Lower lobe of right lung (tissue), 2 donors: ENCODE results near the gene PALM. TPM values are rescaled to one million over a fixed set of nuclear protein-coding genes. Genes with fewer than 3 reads are reported as not detected.

Experiments used
- ATAC-seq, 2 donors: fragments of 200-7000 bp; cut with Tn5 transposase; one replicate each; pipeline ENCODE4 v1.9.1; 2020 to 2022; ENCODE audit warnings: mild to moderate bottlenecking in 2 of 2, moderate library complexity in 2 of 2
- DNase-seq: peaks from one replicate; pipeline ENCODE4 v3.0.0-alpha.2; 2020
- H3K27ac ChIP-seq: fragments of 200-600 bp; one replicate; pipeline ENCODE4 v1.8.0; 2022
- H3K27me3 ChIP-seq: fragments of 200-600 bp; one replicate; pipeline ENCODE4 v1.8.0; 2022; ENCODE audit warnings: low read depth
- H3K36me3 ChIP-seq: fragments of 200-600 bp; one replicate; pipeline ENCODE4 v1.8.0; 2022; ENCODE audit warnings: mild to moderate bottlenecking
- H3K4me1 ChIP-seq: fragments of 200-600 bp; one replicate; pipeline ENCODE4 v1.8.0; 2022
- H3K4me3 ChIP-seq: fragments of 200-600 bp; one replicate; pipeline ENCODE4 v1.8.0; 2022; ENCODE audit warnings: mild to moderate bottlenecking
- H3K9me3 ChIP-seq: fragments of 200-600 bp; one replicate; pipeline ENCODE4 v1.8.0; 2022
- intact Hi-C: fragments of 100-400 bp; cut with DNase I; formaldehyde crosslinking; loops from one replicate; pipeline ENCODE4 v1.11.0; 2022
- total RNA-seq: library from RNA; stranded (reverse); fragmentation: NEBNext Ultra II Directional; extraction: Animal tissue kit (Norgen Biotek cat#: 25700); gene quantifications from one replicate; pipeline ENCODE4 v1.2.1, GENCODE V29; 2021
- TF ChIP-seq, protein P1 (sequence below): fragments of 200-600 bp; IDR thresholded peaks from one replicate; pipeline ENCODE4 v1.8.0; 2022; ENCODE audit warnings: antibody characterized with exemption, mild to moderate bottlenecking
- donor health status: DM: no; HTN: yes; CAD: no; lungs with severe emphysema.

The PALM gene
- total RNA-seq, 1 donor from 2014 or later, result 37.0 TPM

GRCh38 chr19:682678-683320 is 25.9 kb upstream of the PALM start:
- no peaks in the 10 kb centered on the region for H3K27me3 ChIP-seq
- intact Hi-C loops, result no loop called here
- H3K4me3 ChIP-seq, result no peak overlapping the region
- no peaks in the 10 kb centered on the region for H3K9me3 ChIP-seq
- TF ChIP-seq, protein P1, sequence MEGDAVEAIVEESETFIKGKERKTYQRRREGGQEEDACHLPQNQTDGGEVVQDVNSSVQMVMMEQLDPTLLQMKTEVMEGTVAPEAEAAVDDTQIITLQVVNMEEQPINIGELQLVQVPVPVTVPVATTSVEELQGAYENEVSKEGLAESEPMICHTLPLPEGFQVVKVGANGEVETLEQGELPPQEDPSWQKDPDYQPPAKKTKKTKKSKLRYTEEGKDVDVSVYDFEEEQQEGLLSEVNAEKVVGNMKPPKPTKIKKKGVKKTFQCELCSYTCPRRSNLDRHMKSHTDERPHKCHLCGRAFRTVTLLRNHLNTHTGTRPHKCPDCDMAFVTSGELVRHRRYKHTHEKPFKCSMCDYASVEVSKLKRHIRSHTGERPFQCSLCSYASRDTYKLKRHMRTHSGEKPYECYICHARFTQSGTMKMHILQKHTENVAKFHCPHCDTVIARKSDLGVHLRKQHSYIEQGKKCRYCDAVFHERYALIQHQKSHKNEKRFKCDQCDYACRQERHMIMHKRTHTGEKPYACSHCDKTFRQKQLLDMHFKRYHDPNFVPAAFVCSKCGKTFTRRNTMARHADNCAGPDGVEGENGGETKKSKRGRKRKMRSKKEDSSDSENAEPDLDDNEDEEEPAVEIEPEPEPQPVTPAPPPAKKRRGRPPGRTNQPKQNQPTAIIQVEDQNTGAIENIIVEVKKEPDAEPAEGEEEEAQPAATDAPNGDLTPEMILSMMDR, result no peak
- ATAC-seq (no peak), DNase-seq (no peak)
- peaks cover 25% of the 10 kb centered on the region for H3K4me1 ChIP-seq
- peaks cover 3% of the 10 kb centered on the region for H3K36me3 ChIP-seq
- H3K27ac ChIP-seq, result no peak overlapping the region

DNA sequence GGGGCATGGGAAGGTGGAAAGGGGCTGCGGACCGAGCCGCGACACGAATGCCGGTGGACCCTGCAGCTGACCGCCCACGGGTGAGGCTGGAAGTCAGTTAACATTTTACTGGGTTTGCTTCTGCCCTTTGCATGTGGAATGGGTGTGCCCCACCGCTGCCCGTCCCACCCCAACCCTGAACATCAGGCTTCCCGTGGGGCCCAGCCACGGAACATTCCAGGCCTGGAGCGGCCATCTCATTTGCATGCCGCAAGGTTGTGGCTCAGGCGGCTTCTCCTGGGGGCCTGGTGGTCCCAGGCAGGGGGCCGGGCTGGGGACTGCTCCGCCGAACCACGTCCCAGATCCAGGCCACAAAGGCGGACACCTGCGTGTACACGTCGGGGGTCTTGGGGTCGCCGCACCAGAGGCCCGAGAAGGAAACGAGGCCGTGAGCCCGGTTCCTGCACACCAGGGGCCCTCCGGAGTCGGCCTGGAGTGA is 23.2 kb upstream of the PALM start:
- no peak overlapping the region for H3K27ac ChIP-seq
- H3K4me1 ChIP-seq, result peaks cover 5% of the 10 kb centered on the region
- no peak for ATAC-seq
- intact Hi-C loops, result no loop called here
- H3K27me3 ChIP-seq, result no peaks in the 10 kb centered on the region
- no peak for DNase-seq
- peaks cover 3% of the 10 kb centered on the region for H3K36me3 ChIP-seq
- no peak overlapping the region for H3K4me3 ChIP-seq
- TF ChIP-seq, protein P1, result no peak
- no peaks in the 10 kb centered on the region for H3K9me3 ChIP-seq

- no peaks in the 10 kb centered on the region for H3K4me1 ChIP-seq
- no peaks in the 10 kb centered on the region for H3K27me3 ChIP-seq
- no peak overlapping the region for H3K27ac ChIP-seq
- H3K36me3 ChIP-seq, result no peaks in the 10 kb centered on the region
- no peak overlapping the region for H3K4me3 ChIP-seq
- ATAC-seq (no peak), DNase-seq (no peak)
- no peaks in the 10 kb centered on the region for H3K9me3 ChIP-seq
- intact Hi-C loops, result no loop called here
- TF ChIP-seq, protein P1, result no peak
Measured at GRCh38 chr19:686589-687297, 22.0 kb upstream of the PALM start.

DNA sequence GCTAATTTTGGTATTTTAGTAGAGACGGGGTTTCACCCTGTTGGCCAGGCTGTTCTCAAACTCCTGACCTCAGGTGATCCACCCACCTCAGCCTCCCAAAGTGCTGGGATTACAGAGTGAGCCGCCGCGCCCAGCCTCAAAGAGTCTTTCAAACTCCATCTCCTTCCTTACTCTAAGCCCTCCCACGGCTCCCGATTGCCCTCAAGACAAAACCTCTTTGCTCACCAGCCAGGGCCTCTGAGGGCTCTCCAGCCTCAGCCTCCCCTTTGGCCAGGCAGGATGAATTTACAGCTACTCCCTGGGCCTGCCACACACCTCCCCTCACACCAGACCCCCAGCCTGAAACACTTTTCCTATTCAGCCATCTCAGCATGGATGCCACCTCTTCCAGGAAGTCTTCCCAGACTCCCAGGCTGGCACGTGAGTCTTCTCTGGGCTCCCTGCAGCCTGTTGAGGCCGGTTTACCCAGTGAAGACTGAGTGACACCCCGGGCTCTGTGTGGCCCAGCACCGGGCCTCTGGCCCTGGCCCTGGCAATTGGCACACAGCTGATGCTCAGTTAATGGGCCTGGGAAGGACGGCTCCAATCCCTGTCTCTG is 21.1 kb upstream of the PALM start:
- no peaks in the 10 kb centered on the region for H3K4me1 ChIP-seq
- ATAC-seq (no peak), DNase-seq (no peak)
- no peak overlapping the region for H3K27ac ChIP-seq
- H3K4me3 ChIP-seq, result no peak overlapping the region
- H3K9me3 ChIP-seq, result no peaks in the 10 kb centered on the region
- intact Hi-C loops, result no loop called here
- H3K27me3 ChIP-seq, result no peaks in the 10 kb centered on the region
- TF ChIP-seq, protein P1, result no peak
- no peaks in the 10 kb centered on the region for H3K36me3 ChIP-seq

DNA sequence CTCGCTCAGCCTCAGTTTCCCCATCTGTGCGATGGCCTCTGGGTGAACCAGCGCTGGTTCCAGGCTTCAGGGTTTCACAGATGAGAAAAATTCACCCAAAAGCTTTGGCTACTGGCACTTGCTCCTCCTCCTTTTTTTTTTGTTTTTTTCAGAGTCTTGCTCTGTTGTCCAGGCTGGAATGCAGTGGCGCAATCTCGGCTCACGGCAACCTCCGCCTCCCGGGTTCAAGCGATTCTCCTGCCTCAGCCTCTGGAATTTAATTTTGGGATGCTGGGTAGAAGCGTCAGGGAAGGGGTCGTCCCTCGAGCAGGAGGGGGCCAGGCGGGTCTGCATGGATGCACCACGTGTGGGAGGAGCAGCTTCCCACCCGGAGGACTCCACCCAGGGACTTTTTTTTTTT is 20.5 kb upstream of the PALM start:
- ATAC-seq, result no peak
- intact Hi-C loops, result no loop called here
- DNase-seq, result no peak

More for the DNA sequence above, 20.5 kb upstream of the PALM start:
- no peak overlapping the region for H3K4me3 ChIP-seq
- no peaks in the 10 kb centered on the region for H3K36me3 ChIP-seq
- no peak overlapping the region for H3K27ac ChIP-seq
- TF ChIP-seq, protein P1, result no peak
- H3K9me3 ChIP-seq, result no peaks in the 10 kb centered on the region
- no peaks in the 10 kb centered on the region for H3K4me1 ChIP-seq
- no peaks in the 10 kb centered on the region for H3K27me3 ChIP-seq
